OCI-M2 (cell line): ENCODE results near the gene LUZP1.
"Not testable (repeated sequence)": the region's sequence is repeated elsewhere in the genome, so short reads cannot be mapped to it uniquely, and the experiment has no call there.

Experiments
- DNase-seq: peaks from one replicate; lab custom pipeline; 2025; ENCODE audit not compliant: unreplicated experiment; lab: John Stamatoyannopoulos, UW

Gene LUZP1

DNA sequence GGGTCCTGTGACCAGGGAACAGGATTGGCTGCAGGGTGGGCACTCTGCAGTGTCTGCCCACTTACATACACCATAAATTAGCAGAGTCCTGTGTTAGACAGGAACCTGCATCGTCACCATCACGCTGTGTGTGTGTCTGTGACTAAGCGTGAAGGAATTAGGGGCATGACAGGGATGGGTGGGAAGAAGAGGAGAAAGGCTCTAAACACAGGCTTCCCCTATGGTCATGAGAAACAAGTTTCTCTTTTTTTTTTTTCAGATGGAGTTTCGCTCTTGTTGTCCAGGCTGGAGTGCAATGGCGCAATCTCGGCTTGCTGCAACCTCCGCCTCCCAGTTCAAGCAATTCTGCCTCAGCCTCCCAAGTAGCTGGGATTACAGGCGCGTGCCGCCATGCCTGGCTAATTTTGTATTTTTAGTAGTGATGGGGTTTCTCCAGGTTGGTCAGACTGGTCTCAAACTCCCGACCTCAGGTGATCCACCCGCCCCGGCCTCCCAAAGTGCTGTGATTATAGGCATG is 20.3 kb upstream of the LUZP1 start:
- not testable (repeated sequence) for DNase-seq

DNA sequence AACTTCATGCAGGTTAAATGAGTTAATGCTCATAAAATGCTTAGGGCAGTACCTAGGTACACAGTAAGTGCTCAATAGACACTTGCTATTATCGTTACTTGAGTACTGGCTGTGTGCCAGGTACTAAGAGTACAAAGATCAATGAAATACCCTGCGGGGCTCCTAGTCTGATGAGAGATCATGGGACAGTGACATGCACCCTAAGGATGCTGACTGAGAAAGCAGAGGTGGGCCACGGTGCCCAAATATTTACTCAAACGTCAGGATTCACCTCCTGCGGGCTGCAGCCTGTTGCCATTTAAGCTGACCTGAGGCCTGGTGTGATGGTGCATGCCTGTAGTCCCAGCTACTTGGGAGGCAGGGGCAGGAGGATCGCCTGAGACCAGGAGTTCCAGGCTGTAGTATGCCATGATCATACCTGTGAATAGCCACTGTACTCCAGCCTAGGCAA is 19.8 kb upstream of the LUZP1 start:
- no peak for DNase-seq

DNA sequence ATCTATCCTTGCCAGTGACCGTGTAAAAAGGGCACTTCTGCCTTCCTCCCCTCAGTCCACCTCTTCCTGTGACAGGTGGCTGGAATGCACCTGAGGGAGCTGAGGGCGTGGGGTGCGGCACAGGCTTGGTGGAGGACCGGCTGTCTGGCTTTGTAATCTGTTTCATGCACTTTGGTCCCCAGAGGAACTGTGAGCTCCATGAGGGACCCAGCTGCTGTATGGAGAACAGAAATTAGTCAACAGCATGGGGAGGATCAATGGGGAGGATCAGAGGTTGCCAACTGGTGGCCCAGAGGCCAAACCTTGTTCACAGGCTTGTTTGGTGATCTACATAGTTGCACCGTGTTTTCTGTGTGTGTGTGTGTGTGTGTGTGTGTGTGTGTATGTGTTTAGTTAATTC is 19.0 kb upstream of the LUZP1 start:
- no peak for DNase-seq

DNA sequence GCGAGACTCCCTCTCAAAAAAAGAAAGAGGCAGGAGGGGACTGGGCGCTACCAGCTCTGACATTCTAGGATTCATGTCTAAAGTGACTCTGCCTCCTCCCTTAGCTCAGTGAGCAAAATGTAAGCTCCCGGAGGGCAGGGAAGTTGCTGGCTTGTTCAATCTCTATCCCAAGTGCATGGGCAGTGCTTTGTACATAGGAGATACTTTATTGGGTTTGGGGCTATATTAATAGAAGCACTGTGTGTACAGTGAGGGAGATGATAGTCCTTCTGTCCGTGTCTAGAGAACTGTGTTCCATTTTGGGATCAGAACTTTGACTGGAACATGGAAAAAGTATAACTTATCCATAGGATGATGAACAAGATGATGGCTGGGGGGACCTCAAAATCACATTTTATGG is 16.7 kb upstream of the LUZP1 start:
- DNase-seq, result no peak

DNA sequence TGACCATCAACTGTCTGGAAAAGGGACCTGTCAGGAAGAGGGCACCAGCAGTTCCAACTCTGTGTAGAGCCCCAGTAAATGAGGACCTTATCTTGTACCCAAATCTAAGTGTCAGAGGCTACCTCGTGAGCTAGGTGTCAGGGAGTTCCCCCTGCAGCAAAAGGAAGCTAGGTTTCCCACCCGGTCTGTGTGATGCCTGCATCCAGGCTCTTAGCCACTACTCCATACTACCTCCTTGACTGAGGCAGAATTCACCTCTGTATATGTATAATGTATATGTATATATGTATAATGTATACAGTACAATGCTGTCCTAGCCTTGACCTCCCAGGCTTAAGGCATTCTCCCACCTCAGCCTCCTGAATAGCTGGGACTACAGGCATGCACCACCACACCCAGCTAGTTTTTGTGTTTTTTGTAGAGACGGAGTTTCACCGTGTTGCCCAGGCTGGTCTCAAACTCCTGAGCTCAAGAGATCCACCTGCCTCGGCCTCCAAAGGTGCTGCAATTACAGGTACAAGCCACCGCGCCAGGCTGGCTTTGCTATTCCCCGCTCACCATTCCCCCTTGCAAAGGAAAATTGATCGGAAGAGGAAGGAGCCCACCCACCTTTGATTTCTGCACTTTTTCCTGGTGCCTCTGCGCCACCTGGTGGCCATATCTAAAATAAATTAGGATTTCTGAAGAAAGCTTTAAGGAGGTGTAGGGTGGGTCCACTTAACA is 15.7 kb upstream of the LUZP1 start:
- DNase-seq, result no peak

DNA sequence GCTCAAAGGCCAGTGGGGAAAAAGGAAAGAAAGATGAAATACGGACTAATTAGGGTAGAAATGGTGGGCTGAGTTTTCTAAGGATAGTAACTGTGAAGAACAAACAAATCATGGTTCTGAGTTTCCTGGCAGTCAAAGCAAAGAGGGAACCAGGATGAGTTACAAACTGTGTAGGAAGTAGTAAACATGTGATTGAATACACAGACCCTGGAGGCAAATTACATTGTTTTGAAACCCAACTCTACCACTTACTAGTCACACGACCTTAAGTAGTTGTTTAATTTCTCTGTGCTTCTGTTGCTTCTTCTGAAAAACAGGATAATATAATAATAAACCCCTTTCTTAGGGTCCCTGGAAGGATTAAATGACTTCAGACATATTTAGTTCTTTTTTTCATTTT is 11.2 kb upstream of the LUZP1 start:
- DNase-seq, result no peak

DNA sequence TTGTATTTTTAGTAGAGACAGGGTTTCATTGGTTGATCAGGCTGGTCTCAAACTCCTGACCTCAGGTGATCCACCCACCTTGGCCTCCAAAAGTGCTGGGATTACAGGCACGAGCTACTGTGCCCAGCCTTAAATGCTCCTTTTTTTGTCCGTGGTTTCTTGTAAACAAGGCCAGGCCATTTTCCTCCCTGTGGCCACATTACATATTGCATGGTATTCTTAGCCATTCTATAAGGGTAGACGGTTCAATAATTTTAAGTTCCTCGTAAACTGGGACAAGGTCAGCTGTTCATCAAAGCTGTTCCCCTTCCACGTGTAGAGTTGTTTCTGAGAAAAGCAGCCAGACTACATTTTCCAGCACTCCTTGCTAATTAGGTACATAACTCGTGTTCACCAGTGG is 10.3 kb upstream of the LUZP1 start:
- no peak for DNase-seq

DNA sequence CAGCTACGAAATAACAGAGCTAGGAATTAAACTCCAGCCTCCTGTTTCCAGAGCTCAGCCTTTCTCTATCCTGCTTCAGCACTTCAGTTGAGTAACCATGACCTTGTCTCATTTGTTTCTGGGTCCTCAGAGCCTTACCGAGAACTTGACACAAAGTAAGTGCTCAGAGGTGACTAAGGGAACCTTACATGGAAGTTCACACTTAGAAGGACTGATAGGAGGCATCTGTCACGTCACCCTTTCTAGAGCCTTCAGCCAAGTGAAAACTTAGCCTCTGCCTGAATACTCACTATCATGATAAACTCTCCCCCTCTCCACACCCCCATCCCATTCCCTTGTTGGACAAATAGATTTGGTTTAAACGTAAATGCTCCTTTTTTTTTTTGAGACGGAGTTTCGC is 9.8 kb upstream of the LUZP1 start:
- DNase-seq, result no peak

DNA sequence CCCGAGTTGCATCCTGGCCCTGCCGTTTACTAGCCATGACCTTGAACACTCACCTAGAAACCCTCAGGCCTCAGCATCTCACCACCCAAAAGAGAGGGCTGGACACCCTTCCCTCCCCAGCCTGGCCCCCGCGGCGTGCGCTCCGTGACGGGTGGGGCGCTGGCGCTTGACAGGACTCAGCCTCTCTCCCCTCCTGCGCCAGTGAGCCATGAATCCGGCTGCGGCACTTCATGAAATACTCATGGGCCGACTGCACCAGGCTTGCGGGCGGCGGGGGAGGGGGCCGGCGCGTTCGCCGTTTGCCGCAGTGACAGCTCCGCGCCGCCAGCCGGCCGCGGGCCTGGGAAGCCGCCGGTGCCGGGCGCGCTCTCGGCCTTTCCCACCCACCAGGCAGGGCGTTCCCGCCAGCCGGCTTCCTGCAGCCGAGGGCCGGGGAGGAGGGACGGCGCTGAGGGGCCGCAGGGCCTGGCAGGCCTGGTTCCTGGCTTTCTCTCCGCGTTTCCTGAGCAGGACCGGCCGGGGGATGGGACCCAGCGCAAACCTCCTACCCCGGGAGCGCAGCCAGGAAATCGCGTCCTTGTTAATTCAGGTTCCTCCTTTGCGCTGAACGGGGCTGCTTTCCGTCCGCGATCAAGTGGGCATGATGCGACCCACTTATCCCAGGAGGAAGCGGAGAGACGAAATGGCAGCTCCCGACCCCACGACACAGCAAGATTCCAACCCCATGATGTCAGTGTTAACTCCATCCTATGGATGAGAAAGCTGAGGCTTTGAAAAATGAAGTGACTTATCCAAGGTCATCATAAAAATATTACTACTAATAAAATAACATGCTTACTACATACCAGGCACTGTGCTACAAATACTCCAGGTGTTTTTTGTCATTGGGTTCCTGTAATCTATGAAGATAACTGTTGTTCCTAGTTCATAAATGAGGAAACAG is 9.1 kb upstream of the LUZP1 start:
- no peak for DNase-seq

DNA sequence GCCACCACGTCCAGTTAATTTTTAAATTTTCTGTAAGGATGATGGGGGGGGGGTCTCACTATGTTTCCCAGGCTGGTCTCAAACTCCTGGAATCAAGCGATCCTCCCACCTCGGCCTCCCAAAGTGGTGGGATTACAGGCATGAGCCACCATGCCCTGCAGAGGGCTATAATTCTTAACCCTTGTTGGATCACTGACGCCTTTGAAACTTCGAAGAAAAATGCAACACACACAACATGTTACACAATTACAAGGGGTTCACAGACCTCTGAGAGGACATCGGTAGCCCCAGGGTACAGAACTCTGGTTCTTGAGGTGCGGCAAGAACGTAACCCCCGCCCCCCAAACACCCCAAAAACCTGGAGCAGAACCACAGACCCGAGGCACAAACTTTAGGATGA is 8.4 kb upstream of the LUZP1 start:
- DNase-seq, result no peak

DNA sequence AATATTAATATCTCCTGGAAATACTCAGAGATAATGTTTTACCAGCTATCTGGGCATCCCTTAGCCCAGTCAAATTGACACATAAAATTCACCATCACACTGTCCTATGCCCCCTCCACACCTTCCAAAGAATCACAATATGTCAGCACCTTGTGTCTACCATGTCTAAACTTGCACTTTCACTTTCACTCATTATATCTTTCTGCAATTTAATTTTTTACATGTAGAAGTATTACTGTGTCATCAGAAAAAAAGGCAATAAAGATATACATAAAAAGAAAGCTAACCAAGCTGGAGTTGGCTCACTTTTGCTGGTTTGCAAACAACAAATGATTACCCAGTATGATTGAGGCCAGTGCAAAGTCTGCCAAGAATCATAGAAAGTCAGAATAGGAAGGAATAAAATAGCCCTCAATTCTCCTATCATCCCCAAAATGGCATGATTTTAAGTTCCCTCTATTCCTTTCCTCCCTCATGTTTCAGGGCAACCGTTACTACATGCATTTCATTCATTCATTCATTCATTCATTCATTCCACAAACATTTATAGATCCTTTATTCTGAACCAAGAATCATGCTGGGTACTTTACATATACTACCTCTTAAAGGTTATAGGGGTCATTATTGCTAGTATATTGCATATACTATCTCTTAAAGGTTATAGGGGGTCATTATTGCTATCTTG is 5.9 kb upstream of the LUZP1 start:
- no peak for DNase-seq

DNA sequence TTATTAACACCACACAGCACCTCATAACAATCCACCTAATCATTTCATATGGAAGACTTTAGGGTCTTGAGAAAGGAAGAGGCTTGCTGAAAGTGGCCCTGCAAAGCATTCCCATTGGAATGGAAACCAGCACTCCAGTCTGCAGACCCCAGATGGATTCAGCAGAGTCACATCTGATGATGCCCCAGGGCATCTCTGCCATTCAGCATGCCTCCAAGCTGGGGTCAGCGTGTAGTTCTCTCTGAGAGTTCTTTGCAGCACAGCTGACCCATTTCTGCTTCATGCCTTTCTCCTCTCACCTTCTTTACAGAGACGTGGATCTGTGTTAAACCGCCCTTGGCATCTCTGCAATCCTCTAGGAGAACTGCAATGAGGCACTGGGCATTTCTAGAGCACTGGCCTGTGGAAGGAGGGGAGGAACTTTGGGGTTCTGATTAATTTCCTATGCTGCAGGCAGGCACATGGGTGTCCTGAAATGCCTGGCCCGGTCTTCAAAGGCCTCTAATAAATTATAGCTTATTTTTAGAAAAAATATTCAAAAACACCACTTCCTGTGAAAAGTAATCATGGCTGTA is 2.6 kb upstream of the LUZP1 start:
- no peak for DNase-seq

DNA sequence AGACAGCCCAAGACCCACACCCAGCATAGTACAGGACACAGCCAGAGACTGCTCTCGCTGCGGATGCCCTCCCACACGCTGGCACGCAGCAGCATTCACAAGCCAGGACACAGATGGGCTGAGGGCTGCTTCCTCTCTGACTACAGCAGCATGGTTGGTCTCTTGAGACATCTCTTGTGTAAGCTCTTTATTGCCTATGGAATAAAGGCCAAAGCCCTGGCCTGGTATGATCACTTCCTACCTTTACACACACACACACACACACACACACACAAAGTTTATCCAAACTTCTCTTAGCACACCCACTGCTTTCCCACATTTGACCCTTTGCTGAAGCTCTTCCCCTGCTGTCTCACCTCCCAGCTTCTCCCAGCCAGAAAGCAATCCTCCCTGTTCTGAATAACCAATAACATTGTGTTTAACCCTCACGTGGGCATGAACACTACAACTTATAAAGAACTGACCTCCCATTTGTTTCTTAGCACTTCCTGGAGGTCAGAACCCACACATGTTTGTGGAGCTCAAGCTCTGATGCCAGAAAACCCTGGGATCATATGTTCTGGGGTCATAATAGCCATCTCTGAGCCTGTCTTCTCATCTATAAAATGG is 1.2 kb upstream of the LUZP1 start:
- no peak for DNase-seq

DNA sequence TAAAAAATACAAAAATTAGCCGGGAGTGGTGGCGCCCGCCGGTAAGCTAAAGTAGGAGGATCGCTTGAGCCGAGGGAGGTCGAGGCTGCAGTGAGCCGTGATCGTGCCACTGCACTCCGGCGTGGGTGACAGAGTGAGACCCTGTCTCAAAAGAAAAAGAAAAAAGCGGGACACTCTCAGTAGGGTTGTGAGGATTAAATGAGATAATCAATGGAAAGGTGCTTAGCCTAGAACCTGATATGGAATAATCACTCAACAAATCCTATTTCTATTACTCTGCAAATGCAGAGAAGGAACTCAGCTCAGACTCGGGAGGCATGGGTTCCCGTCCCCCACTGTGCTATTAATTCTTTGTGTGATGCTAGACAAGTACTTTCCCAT is 529 bp upstream of the LUZP1 start:
- no peak for DNase-seq

DNA sequence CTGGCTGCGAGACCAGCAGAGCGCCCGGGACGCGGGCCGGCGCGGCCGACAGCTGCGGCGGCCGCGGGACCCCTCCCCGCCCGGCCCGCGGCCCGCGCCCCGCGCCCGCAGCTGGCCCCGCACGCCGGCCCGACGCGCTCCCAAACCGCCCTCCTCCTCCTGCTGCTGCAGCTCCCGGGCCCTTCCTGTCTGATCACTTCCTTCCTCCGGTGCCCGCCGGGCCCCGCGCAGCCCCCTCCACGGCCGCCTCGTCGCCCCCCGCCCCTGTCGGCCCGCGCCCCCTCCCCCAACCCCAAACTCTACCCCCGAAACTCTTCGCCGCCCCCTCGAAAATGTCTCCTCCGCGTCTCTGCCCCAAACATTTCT is 594 bp downstream of the LUZP1 start:
- no peak for DNase-seq

DNA sequence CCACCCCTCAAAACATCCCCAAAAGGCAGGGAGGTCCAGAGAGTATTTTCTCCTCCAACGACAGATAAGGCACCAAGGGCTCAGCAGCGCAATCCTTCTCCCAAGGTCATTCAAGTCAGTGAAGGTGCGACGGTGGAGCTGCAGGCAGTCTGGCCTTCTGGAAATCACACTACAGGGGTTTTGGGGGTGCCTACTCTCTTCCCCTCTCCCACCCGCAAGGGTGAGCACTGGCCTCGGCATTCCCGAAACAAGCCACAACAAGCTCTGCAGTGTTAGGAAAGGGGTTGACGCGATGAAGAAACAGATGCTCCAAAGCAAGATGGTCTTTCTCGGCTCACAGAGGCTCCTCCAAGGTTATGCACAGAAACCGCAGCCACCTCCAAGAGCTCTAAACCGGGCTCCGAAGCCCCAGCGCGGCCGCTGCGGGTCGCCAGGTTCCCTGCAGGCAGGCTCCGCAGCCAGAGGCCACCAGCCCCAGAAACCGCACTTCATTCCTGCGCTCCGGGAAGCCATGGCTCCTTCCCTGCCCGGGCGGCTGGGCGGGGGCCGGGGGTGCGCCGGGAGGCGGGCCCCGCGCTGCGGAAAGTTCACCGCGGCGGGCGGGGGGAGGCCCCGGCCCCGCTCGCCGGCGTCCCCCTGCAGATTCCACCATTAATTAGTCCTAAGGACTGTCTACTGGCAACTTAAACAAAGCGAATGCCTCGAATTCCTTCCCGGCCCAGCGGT is 1.1 kb downstream of the LUZP1 start:
- DNase-seq, result no peak

DNA sequence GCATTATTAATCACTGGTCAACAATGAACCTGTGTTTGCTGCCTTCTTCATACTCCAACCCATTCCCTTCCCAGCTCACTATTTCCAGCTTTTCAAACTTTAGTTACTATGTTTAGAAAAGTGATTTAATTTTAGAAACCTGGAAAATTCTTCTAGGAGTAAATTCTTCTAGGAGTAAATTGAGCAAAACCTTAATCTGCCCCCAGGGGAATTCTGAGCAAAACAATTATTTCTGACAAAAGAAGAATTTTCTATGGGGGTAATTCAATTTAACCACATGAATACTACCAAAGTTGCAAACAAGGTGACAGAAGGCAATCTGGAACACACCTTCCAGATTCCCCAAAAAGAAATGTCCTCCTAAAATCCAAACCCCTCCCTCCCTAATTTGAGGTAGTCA is 1.8 kb downstream of the LUZP1 start:
- DNase-seq, result no peak

DNA sequence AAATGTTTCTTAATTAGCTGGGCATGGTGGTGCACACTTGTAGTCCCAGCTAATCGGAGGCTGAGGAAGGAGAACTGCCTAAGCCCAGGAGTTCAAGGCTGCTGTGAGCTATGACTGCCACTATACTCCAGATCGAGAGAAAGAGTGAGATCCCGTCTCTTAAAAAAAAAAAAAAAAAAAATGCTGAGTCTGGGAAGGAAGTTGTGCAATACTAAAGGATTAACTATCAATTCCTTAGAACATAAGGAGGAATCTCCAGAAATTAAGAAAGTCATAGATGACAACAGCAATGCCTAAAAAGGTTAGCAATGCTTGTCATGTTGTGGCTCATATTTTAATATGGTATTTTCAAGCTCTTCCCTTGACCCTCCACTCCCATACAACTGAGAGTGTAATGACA is 5.3 kb downstream of the LUZP1 start:
- no peak for DNase-seq

DNA sequence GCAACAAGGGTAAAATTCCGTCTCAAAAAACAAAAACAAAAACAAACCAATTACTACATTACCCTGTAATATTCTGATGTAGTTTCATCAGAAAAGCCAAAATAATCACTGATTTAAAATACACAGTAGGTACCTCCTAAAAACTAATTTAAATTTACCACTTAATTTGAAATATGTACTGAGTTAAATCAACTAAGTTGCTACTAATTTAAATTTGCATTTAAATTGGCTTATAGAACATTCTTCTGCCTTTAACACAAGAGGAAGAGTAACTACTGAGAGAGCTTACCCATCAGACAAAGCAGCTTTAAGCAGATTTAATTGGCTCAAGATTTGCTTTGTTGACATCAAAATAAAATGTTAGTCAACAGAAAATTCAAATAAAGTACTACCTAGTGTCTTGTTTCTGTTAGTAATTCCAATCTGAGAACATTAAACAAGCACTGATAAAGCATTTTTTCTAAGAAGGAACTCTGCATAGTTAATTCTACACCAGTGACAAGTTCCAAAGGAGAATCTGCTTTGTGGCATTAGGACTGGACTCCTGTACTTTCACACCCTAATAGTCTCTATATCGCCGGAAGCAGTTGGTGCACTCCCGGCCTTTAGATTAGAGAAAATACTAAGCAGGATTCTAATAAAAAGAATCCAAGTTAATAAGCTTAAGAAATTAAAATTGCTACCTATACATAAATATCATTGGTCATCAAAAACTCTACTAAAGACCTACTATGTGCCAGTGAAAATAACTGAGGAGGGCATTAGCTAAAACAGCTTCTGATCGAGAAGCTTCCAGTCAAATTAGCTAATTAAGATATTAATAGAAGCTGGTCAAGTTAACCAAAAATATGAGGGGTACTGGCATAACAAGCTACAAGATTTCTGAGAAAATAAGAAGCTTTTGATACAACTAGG is 8.4 kb downstream of the LUZP1 start:
- no peak for DNase-seq
